A549 (cell line): ENCODE results near the gene CEPT1. TPM values are rescaled to one million over a fixed set of nuclear protein-coding genes. Genes with fewer than 3 reads are reported as not detected.

Experiments used
- ATAC-seq, 2 experiments: fragments of 200-7000 bp in 1 of 2; fragments of >200 bp in 1 of 2; cut with Nextera tagmentation in 1 of 2; cut with Tn5 transposase in 1 of 2; 3 replicates each; pipeline versions ENCODE4 v1.8.0 to v1.9.1; 2018 to 2020; ENCODE audit warnings: mild to moderate bottlenecking in 1 of 2, moderate library complexity in 1 of 2
- CTCF ChIA-PET: fragments of 300-600 bp; sonication (Branson Sonifier 250); formaldehyde crosslinking; extraction: SDS; loops from one replicate; lab custom pipeline; 2021; ENCODE audit warnings: antibody characterized with exemption, inconsistent platforms; lab: Yijun Ruan, JAX
- POLR2A ChIA-PET: fragments of 350-600 bp; formaldehyde crosslinking; extraction: SDS; loops from one replicate; lab custom pipeline; 2021; ENCODE audit warnings: antibody characterized with exemption, inconsistent platforms; lab: Yijun Ruan, JAX
- DNase-seq, 2 experiments: peaks; one replicate each; pipeline versions ENCODE4 v3.0.0 to v3.0.0-alpha.2; 2011 to 2016; ENCODE audit warnings: low read depth in 1 of 2, low spot score in 1 of 2
- FAIRE-seq: peaks from 2 replicates; lab custom pipeline; 2011; peaks lifted over from hg19 to GRCh38; lab: Jason Lieb, UNC
- H3K27ac ChIP-seq, 2 experiments: fragments of >200 bp; sonication (Bioruptor Twin); formaldehyde crosslinking; 3 replicates each; pipeline ENCODE4 v1.5.1; 2016 to 2017
- H3K4me1 ChIP-seq: fragments of >200 bp; sonication (Bioruptor Twin); formaldehyde crosslinking; 3 replicates; pipeline ENCODE4 v1.6.1; 2016
- H3K4me2 ChIP-seq: fragments of >200 bp; sonication (Bioruptor Twin); formaldehyde crosslinking; 3 replicates; pipeline ENCODE4 v1.6.1; 2016
- H3K4me3 ChIP-seq: fragments of >200 bp; sonication (Bioruptor Twin); formaldehyde crosslinking; 3 replicates; pipeline ENCODE4 v1.5.1; 2016
- H3K9me3 ChIP-seq: fragments of >200 bp; sonication (Bioruptor Twin); formaldehyde crosslinking; 3 replicates; pipeline ENCODE4 v1.6.1; 2016
- ATOH8 ChIP-seq: fragments of 250-450 bp; sonication (Bioruptor Pico); IDR thresholded peaks from 2 replicates; pipeline ENCODE4 v1.5.0; 2020; ENCODE audit warnings: low read depth, mild to moderate bottlenecking, moderate library complexity
- CBX2 ChIP-seq: fragments of 200-600 bp; sonication (generic); IDR thresholded peaks from 2 replicates; pipeline ENCODE4 v1.6.1; 2016; ENCODE audit warnings: low read depth, mild to moderate bottlenecking, borderline replicate concordance
- CHD2 ChIP-seq: fragments of 150-350 bp; IDR thresholded peaks from 2 replicates; pipeline ENCODE4 v1.6.1; 2014; ENCODE audit warnings: low read length; ENCODE audit not compliant: partially characterized antibody
- CHD4 ChIP-seq: fragments of 200-600 bp; sonication (generic); IDR thresholded peaks from 2 replicates; pipeline ENCODE4 v1.6.1; 2016; ENCODE audit warnings: antibody characterized with exemption, mild to moderate bottlenecking, borderline replicate concordance
- CTCF ChIP-seq: fragments of >200 bp; sonication (Bioruptor Twin); formaldehyde crosslinking; IDR thresholded peaks from 3 replicates; pipeline ENCODE4 v1.5.1; 2016
- EHF ChIP-seq: fragments of 250-450 bp; sonication (Bioruptor Pico); IDR thresholded peaks from 2 replicates; pipeline ENCODE4 v1.5.0; 2020; ENCODE audit warnings: mild to moderate bottlenecking
- EHMT2 ChIP-seq: fragments of 200-600 bp; sonication (generic); IDR thresholded peaks from 2 replicates; pipeline ENCODE4 v1.6.1; 2016; ENCODE audit warnings: antibody characterized with exemption, low read depth, mild to moderate bottlenecking, moderate library complexity
- EP300 ChIP-seq, 2 experiments: fragments of >200 bp; sonication (Bioruptor Twin); formaldehyde crosslinking; IDR thresholded peaks; 2 replicates in 1 of 2; 3 replicates in 1 of 2; pipeline ENCODE4 v1.6.1; 2016 to 2017
- HDAC2 ChIP-seq: fragments of 200-600 bp; sonication (generic); IDR thresholded peaks from 2 replicates; pipeline ENCODE4 v1.6.1; 2016
- HOXB5 ChIP-seq: fragments of 250-450 bp; sonication (Bioruptor Pico); IDR thresholded peaks from 2 replicates; pipeline ENCODE4 v1.5.0; 2020; ENCODE audit warnings: mild to moderate bottlenecking, moderate library complexity
- MAFK ChIP-seq: fragments of 450-650 bp; IDR thresholded peaks from 2 replicates; pipeline ENCODE4 v1.6.1; 2014; ENCODE audit not compliant: partially characterized antibody
- MAZ ChIP-seq: fragments of 150-350 bp; IDR thresholded peaks from 2 replicates; pipeline ENCODE4 v1.6.1; 2014; ENCODE audit warnings: antibody characterized with exemption, low read depth, low read length, borderline replicate concordance
- MYC ChIP-seq: IDR thresholded peaks from 2 replicates; pipeline ENCODE4 v1.6.1; 2012; ENCODE audit warnings: mild to moderate bottlenecking, inconsistent platforms, low read length, improper control_type of control experiment, borderline replicate concordance
- NFE2L2 ChIP-seq: fragments of 150-350 bp; conservative IDR thresholded peaks from 2 replicates; pipeline ENCODE4 v1.6.1; 2014; ENCODE audit warnings: low read length
- NR3C1 ChIP-seq: fragments of >200 bp; sonication (Bioruptor Twin); formaldehyde crosslinking; IDR thresholded peaks from 3 replicates; pipeline ENCODE4 v1.6.1; 2017
- RAD21 ChIP-seq, 2 experiments: fragments of >200 bp in 1 of 2; sonication (Bioruptor Twin) in 1 of 2; formaldehyde crosslinking in 1 of 2; IDR thresholded peaks in 1 of 2; conservative IDR thresholded peaks in 1 of 2; 2 replicates in 1 of 2; 3 replicates in 1 of 2; pipeline ENCODE4 v1.6.1; 2012 to 2018; ENCODE audit warnings: inconsistent platforms in 1 of 2
- RCOR1 ChIP-seq: fragments of 150-350 bp; IDR thresholded peaks from 2 replicates; pipeline ENCODE4 v1.6.1; 2014; ENCODE audit warnings: antibody characterized with exemption, low read length, low read depth
- RNF2 ChIP-seq: fragments of 200-600 bp; sonication (generic); IDR thresholded peaks from 2 replicates; pipeline ENCODE4 v1.6.1; 2016; ENCODE audit warnings: low read depth, mild to moderate bottlenecking, antibody characterized with exemption, moderate library complexity, borderline replicate concordance
- SMC3 ChIP-seq: fragments of >200 bp; sonication (Bioruptor Twin); formaldehyde crosslinking; IDR thresholded peaks from 3 replicates; pipeline ENCODE4 v1.6.1; 2018; ENCODE audit warnings: inconsistent platforms
- SREBF2 ChIP-seq: fragments of 450-650 bp; IDR thresholded peaks from 2 replicates; pipeline ENCODE4 v1.6.1; 2014; ENCODE audit warnings: mild to moderate bottlenecking, moderate library complexity
- ZC3H11A ChIP-seq: fragments of 450-650 bp; IDR thresholded peaks from 2 replicates; pipeline ENCODE4 v1.6.1; 2014; ENCODE audit warnings: antibody characterized with exemption, mild to moderate bottlenecking
- ZFP36 ChIP-seq: fragments of 450-650 bp; IDR thresholded peaks from 2 replicates; pipeline ENCODE4 v1.6.1; 2014; ENCODE audit warnings: borderline replicate concordance; ENCODE audit not compliant: partially characterized antibody
- ZNF302 ChIP-seq: fragments of 250-450 bp; sonication (Bioruptor Pico); IDR thresholded peaks from 2 replicates; pipeline ENCODE4 v1.9.0; 2021; ENCODE audit warnings: inconsistent platforms, mild to moderate bottlenecking, moderate library complexity
- ZSCAN20 ChIP-seq: fragments of 250-450 bp; sonication (Bioruptor Pico); IDR thresholded peaks from 2 replicates; pipeline ENCODE4 v1.8.0; 2022; ENCODE audit warnings: mild to moderate bottlenecking, moderate library complexity
- WGBS: methylation state at CpG from one replicate; pipeline ENCODE4 v1.1.6; 2017; ENCODE audit errors: missing lambda C conversion rate; 5-methylcytosine and 5-hydroxymethylcytosine counted together
- polyA plus RNA-seq, 4 experiments: library from polyadenylated mRNA; depleted of rRNA in 3 of 4; stranded (reverse); fragments of >200 nt; fragmentation: RNase III in 1 of 4; extraction: RNeasy Plus Mini Kit Qiagen cat#74134 plus additional on column Dnase treatment in 1 of 4; gene quantifications; 2 replicates in 3 of 4; 3 replicates in 1 of 4; pipeline ENCODE4 v1.2.3, GENCODE V29; 2011 to 2017
- TF ChIP-seq, protein P1 (sequence below): IDR thresholded peaks from 2 replicates; pipeline ENCODE4 v1.6.1; 2012; ENCODE audit warnings: low read depth, borderline replicate concordance
- TF ChIP-seq, protein P2 (sequence below): IDR thresholded peaks from 2 replicates; pipeline ENCODE4 v1.6.1; 2012
- TF ChIP-seq, protein P3 (sequence below): fragments of 200-600 bp; sonication (generic); IDR thresholded peaks from 2 replicates; pipeline ENCODE4 v1.6.1; 2016; ENCODE audit warnings: antibody characterized with exemption, mild to moderate bottlenecking, moderate library complexity

Gene CEPT1
- polyA plus RNA-seq, 2 of the 4 experiments (the other 2 are of a cell fraction): 12.3 to 26.2 TPM

DNA sequence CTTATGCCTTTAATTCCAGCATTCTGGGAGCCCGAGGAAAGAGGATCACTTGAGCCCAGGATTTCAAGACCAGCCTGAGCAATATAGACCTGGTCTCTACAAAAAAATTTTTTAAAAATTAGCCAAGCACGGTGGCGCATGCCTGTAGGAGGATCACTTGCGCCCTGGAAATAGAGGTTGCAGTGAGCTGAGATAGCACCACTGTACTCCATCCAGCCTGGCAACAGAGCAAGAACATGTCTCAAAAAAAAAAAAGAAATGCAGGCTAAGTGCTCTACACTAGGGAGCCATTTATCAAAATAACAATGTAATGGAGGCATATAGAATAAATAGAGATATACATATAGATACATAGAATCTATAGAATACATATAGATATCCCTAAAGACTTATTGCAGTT lies 23.3 kb downstream of the CEPT1 start (continued):
- TF ChIP-seq CTCF: no peak
- no peak for TF ChIP-seq ZFP36
- TF ChIP-seq ATOH8 (CRISPR knock-in tag): no peak

GRCh38 chr1:111164151-111164550 lies 24.1 kb downstream of the CEPT1 start:
- H3K27ac ChIP-seq: no peak overlapping the region
- WGBS: 91% methylated on average over 2 of the region's 2 CpGs
- ATAC-seq: no peak
- TF ChIP-seq, protein P1, sequence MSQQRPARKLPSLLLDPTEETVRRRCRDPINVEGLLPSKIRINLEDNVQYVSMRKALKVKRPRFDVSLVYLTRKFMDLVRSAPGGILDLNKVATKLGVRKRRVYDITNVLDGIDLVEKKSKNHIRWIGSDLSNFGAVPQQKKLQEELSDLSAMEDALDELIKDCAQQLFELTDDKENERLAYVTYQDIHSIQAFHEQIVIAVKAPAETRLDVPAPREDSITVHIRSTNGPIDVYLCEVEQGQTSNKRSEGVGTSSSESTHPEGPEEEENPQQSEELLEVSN: no peak
- TF ChIP-seq, protein P2, sequence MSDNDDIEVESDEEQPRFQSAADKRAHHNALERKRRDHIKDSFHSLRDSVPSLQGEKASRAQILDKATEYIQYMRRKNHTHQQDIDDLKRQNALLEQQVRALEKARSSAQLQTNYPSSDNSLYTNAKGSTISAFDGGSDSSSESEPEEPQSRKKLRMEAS: no peak
- no peak for TF ChIP-seq CBX2
- no peak for TF ChIP-seq EHF
- TF ChIP-seq MAFK: no peak
- TF ChIP-seq RNF2: no peak
- TF ChIP-seq, protein P3, sequence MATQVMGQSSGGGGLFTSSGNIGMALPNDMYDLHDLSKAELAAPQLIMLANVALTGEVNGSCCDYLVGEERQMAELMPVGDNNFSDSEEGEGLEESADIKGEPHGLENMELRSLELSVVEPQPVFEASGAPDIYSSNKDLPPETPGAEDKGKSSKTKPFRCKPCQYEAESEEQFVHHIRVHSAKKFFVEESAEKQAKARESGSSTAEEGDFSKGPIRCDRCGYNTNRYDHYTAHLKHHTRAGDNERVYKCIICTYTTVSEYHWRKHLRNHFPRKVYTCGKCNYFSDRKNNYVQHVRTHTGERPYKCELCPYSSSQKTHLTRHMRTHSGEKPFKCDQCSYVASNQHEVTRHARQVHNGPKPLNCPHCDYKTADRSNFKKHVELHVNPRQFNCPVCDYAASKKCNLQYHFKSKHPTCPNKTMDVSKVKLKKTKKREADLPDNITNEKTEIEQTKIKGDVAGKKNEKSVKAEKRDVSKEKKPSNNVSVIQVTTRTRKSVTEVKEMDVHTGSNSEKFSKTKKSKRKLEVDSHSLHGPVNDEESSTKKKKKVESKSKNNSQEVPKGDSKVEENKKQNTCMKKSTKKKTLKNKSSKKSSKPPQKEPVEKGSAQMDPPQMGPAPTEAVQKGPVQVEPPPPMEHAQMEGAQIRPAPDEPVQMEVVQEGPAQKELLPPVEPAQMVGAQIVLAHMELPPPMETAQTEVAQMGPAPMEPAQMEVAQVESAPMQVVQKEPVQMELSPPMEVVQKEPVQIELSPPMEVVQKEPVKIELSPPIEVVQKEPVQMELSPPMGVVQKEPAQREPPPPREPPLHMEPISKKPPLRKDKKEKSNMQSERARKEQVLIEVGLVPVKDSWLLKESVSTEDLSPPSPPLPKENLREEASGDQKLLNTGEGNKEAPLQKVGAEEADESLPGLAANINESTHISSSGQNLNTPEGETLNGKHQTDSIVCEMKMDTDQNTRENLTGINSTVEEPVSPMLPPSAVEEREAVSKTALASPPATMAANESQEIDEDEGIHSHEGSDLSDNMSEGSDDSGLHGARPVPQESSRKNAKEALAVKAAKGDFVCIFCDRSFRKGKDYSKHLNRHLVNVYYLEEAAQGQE: no peak
- no peak for TF ChIP-seq RCOR1
- no peak for TF ChIP-seq EHMT2
- TF ChIP-seq SMC3: no peak
- no peak for TF ChIP-seq HOXB5 (CRISPR knock-in tag)
- TF ChIP-seq ZNF302 (CRISPR knock-in tag): no peak
- no peak for TF ChIP-seq NFE2L2
- no peak for TF ChIP-seq HDAC2
- TF ChIP-seq ZC3H11A: no peak
- TF ChIP-seq, all 56 proteins: peak for 0
- ChIA-PET CTCF (no interaction called here), POLR2A (no interaction called here)
- FAIRE-seq: no peak
- no peak for DNase-seq
- Histone ChIP-seq H3K4me3 (no peak overlapping the region), H3K4me1 (no peaks in the 10 kb centered on the region), H3K4me2 (no peak overlapping the region), H3K9me3 (no peaks in the 10 kb centered on the region)

GRCh38 chr1:111172463-111172862 lies 32.4 kb downstream of the CEPT1 start:
- no peak overlapping the region for H3K27ac ChIP-seq
- FAIRE-seq (no peak), ATAC-seq (no peak), DNase-seq (no peak)
- no peak overlapping the region for H3K4me3 ChIP-seq
- no peak overlapping the region for H3K4me2 ChIP-seq
- no peaks in the 10 kb centered on the region for H3K9me3 ChIP-seq
- POLR2A ChIA-PET: no interaction called here
- no peaks in the 10 kb centered on the region for H3K4me1 ChIP-seq
- CTCF ChIA-PET: no interaction called here
- TF ChIP-seq NR3C1 (no peak), MYC (no peak), CHD2 (no peak), ZSCAN20 (CRISPR knock-in tag) (no peak), MAZ (no peak), EP300 (IDR thresholded peaks at IDR 0.05) (no peak), SREBF2 (no peak), RCOR1 (no peak), SMC3 (no peak), CHD4 (no peak), RAD21 (conservative IDR thresholded peaks at IDR 0.05 in 1 of 2, IDR thresholded peaks at IDR 0.05 in 1 of 2) (no peak)
- TF ChIP-seq, protein P2: no peak
